NCI-H2227 (cell line): ENCODE data around the gene TRAIP.
A peak's percentile ranks its signal among the peaks of the same experiment; 100 is the strongest.
"Not testable (repeated sequence)": the region's sequence is repeated elsewhere in the genome, so short reads cannot be mapped to it uniquely, and the experiment has no call there.

Source experiments
- DNase-seq: peaks from one replicate; lab custom pipeline; 2025; ENCODE audit not compliant: unreplicated experiment; lab: John Stamatoyannopoulos, UW

Gene TRAIP

DNA sequence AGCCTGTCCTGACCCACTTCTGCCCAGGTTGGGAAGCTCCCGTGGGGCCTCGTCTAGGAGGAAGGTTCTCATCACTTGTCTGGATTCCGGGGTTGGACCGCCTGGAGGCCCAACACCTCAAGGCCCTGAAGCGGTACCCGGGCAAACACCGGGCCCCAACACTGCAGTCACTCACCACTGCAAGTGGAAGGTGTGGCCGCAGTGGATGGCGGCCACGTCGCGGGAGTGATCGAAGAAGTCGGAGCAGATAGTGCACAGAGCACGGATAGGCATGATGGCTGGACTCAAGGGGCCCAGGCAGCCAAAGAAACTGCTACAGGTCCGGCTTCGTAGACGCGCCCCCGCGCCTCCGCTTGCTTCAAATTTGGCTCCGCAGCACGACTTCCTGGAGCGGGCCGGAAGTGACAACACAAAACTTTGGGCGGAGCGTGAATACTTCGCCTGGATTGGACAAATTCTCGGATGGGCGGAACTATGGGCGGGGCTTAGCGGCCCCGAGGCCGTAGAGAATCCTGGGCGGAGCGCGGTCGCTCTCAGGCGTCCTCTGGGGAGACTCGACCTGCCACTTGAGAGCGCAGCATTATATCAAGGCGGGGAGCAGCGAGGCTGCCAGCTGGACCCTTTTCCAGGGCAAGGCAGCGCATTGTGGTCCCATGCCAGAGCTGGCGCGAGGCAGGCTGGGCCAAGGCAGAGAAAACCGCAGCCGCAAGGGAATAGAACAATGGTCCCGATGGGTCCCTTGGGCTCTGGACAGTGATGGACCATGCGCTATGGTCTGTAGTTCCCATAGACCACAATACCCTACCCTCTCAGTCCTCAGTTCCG, at the start of gene TRAIP:
Gene TRAIP (minus strand): TSS at position 384 of the 825 bp plus-strand sequence. CDS start 111 bp downstream, at position 273.
- peak; percentile 96 for DNase-seq

- DNase-seq, result not testable (repeated sequence)
Measured at GRCh38 chr3:49904448-49904847, 48.1 kb upstream of the TRAIP start.

GRCh38 chr3:49903451-49904424, 47.4 kb upstream of the TRAIP start, which contains the start of gene MST1R:
TSS of gene MST1R (minus strand) at chr3:49903873. CDS start at chr3:49903609, 264 bp downstream.
- no peak for DNase-seq

DNA sequence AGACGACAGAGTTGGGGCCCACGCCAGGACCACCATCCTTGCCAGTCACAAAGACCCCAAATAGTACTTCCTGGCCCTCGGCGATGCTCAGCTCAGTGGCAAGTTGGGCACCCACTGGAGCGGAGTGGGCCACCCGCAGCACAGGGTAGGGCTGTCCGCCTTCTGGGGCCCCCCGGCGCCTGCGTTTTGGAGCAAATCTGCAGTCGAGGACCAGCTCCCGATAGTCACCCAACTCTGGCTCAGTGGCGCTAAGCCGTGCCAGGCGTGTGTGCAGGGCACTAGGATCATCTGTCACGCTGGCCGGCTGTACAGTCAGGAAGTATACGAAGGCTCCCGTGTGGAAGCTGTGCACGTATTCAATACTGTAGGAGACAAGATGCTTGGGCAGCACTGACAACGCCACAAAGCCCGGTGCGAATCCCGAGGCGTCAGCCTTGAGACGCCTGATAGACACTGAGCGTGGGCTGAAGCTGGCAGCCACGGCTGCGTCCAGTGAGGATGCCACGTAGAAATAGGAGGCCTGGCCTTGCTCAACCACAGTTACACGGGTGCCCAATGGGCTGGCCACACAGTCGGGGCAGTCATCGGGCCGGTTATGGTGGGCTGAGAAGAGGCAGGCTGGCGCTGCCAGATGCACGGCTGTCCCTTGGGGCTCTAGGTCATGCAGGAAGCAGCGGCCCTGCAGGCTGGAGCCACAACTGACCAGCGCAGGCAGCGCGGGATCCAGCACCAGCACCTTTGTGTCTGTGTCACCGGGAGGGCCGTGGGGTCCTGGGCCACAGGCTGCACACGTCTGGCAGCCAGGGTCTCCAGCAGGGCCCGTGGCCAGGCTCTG, 46.4 kb upstream of the TRAIP start:
- DNase-seq, result no peak

GRCh38 chr3:49901366-49902339, 45.3 kb upstream of the TRAIP start:
- DNase-seq, result no peak

DNA sequence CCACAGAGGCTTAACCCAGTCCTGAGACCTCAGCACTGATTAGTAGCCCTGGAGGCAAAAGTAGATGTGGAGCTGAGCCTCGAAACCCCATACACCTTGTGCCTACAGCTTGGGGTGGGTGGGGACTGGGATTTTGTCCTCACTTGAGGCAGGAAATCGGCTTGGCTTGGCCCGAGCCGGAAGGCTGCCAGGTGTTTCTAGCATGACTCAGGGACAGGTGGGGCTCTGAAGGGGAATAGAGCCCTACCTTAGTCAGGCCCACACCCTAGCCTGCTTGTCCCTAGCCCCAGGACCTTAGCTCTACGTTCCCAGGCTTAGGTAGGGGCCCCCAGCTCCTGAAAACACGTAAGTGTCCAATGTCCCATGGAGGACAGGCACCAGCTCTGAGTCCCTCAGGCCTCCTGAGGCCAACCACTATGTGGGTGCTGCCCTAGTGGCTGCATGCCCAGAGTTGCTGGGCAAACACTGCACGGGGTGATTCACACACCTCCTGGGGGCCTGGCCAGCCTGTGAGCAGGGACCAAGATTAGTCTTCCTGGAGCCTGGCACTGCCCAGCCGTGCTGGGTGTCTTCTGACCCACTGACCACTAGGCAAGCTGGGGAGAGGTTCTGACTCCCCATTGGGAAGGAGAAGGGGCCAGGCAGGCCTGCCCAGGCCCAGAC, 44.3 kb upstream of the TRAIP start:
- no peak for DNase-seq

GRCh38 chr3:49899815-49900214, 43.5 kb upstream of the TRAIP start:
- no peak for DNase-seq

DNA sequence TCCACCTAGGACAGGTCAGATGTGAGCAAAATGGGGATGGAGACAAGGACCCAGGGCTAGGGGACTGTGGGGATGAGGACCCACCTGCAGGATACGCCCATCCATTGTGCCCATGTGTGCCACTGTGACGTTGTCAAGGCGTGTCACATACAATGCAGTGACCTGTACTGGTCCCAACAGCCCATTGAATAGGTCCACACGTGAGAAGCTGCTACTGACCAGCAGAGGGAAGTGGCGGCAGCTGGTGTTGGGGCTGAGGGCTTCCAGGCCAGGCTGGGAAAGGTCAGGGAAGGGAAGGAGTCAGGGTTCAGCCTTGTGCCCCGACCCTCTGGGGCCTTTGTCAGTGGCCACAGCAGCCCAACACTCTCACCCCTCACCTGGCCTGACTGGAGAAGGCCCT, 42.6 kb upstream of the TRAIP start:
- DNase-seq, result no peak

DNA sequence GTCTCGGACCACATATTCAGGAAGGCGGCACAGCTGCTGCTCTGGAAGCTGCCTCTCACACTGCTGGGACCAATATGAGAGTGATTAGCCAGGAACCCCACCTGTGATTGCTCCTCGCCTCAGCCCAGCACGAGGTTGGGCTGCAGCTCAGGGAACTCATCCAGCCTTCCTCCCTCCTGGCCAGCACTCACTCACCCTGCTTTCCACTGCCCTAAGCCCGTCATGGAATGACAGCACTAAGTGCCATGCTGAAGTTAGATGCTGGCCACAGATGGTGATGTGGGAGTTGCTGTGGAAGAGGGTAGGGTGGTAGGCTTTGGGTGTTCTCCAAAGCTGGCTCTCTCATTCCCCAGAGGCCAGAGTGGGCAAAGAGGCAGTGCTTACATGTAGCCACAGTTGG, 40.0 kb upstream of the TRAIP start:
- no peak for DNase-seq

- no peak for DNase-seq
Measured at GRCh38 chr3:49895791-49896190, 39.4 kb upstream of the TRAIP start.

DNA sequence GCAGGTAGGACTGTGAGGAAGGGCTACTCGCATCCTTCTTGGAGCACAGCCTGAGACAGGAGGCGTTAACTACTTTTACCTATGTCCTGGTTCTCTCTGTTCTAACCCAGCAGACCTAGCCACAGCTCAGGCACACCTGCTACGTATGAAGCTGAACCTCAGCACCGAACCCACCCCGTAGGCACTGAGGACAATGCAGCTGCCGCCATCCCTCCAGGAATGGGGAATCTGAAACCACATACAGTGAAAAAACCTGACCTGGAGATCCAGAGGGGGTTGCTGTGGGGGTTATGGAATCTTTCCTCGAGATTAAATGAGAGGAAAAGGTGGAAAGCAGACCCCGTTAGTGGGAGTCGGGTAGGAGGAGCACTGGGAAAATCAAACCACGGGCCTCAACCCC, 32.9 kb upstream of the TRAIP start:
- no peak for DNase-seq

DNA sequence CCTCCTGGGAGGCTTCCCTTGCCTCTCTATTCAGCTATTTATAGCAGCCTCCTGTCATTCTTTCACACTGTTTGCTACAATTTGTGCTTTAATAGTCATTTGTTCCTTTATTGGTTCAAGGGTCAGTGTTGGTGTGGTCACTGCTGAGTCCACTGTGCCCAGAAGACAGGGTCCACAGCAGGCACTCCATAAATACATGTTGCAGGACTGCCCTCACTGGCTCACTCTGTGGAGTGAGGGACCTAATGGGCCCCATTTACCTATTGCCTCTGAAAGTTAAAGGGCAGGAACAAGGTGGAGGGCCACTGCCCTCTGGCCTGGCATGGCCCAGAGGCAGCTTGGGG, 30.5 kb upstream of the TRAIP start:
- DNase-seq, result no peak

DNA sequence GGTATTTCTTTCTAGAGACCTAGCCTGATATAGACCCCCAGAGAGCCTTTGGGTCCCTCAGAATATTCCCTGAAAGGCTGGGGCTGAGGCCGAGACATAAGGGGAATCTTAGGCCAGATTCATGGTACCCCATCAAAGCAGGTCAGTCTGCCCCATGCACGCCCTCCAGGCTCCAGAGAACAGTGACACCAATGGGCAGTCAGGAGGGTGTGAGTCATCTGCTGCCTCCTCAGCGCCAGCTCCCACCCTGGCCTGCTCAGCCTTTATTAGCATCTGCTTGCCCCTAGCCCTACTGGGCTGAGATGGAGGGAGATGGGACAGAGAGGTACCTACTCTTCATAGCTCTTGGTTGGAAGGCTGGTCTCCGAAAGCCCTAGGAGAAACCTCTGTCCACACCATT, 27.6 kb upstream of the TRAIP start:
- no peak for DNase-seq

DNA sequence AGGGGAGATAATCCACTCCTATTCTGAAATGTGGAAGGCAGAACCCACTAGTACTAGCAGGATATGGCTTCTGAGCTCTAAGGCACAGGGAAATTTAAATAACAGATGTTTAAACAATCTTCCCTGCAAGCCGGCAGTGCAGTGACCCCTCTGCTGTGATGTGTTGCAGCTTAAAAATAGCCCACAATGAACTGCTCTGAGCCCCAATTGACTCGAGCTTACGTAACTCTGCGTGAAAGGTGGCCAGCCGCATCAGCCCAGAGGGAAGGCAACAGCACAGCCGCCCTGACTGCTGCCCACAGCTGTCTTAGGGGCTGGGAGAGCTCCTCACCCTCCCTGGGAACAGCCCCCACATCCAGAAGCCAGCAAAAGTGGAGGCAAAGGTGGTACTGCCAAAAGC, 25.8 kb upstream of the TRAIP start:
- peak; percentile 15 for DNase-seq

DNA sequence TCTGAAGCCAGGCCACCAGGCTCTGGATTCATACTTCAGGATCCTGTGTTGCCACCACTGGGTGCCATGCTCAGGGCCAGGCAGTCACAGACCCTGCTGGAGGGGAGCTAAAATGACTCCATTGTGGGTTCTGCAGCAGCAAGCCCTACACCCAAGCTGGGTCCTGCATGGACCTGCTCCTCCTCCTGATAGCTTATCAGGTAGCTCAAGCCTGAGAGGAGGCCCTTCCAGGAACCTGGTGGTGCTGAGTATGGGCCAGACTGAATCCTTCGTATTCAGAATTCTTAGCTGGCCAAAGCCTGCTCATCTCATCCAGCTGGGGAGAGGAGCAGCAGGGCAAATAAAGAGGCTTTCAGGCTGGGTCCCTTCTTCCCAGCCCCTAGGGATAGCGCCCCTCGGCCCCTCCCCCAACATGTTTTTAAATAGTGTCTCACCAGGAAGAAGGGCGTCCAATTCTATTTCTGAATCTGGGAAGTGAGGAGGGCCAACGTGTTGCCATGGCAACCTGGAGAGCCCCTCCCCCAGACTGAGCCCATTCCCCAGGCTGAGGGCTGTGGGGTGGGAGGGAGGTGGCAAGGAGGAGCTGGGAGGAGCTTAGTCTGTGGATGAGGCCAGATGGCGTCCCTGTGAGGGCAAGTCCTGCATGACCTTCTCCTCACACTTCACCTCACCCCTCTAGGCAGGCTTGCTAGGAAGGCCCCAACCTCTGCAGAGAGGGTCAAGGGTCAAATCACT, 24.4 kb upstream of the TRAIP start:
- DNase-seq, result peak; percentile 72

DNA sequence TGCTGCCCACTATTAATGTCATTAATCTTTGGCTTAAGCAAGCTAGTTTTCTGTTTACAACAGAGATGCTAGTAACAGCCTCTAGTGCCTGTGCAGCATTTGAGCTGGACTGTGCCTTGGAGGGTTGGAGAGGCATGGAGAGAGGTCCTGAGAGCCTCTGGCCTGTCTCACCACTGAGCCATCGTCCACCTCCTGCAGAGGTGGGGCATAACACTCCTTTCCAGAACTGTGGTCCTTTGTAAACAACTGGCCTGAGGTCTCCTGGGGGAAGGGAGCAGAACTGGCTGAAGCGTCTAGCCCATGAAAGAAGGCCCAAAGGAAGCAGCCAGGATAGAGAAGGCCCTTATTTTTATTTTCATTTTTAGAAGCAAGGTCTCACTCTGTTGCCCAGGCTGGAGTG, 23.4 kb upstream of the TRAIP start:
- no peak for DNase-seq

DNA sequence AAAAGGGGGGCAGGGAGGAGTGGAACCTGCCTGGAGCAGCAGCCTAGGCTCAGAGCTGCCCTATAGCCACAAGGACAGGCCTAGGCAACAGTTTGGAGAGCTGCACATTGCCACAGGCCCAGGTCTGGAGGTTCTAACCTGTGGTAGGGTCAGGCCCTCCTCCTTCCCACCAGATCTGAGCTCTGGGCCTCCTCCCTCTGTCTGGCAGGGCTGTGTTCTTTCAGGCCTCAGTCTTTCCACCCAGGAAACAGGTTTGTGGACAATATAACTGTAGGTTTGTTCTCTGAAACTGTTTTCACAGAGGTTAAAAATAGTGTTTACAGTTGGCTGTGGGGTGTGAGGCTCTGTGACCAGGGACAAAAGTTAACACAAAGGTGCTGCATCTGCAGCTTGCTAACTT, 22.3 kb upstream of the TRAIP start:
- DNase-seq, result no peak

DNA sequence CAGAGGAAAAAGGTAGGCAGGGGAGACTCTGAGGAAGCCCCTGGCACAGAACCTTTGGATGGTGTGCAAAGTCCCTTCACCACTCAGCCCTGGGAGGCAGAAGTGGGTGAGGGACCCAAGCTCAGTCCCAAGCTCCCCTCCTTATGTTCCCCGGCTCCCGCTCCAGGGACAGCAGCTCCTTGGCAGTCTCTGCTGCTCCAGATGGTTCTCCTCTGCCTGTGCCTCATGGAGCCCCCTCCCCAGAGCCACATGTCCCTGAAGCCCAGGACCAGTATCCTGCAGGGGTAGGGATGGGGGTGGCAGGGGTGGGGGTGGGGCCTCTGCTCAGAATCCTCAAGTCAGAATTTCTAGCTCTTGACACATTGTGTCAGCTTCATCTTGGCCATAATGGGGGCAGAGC, 21.4 kb upstream of the TRAIP start:
- no peak for DNase-seq

- no peak for DNase-seq
Measured at GRCh38 chr3:49876567-49876966, 20.2 kb upstream of the TRAIP start.
